KBM-7 (cell line): ENCODE measurements around the gene C19orf44.
"Not testable (repeated sequence)": the region's sequence is repeated elsewhere in the genome, so short reads cannot be mapped to it uniquely, and the experiment has no call there.

Source experiments
- DNase-seq: peaks from one replicate; pipeline ENCODE4 v3.0.0-alpha.2; 2015
- in situ Hi-C: fragments of 300-500 bp; cut with MboI; formaldehyde crosslinking; loops from 2 replicates; pipeline ENCODE4 v1.14.3; 2020; ENCODE audit warnings: low sequenced_read_pairs, low pct_unique_long_range_greater_than_20kb, mixed read lengths

The C19orf44 gene

DNA sequence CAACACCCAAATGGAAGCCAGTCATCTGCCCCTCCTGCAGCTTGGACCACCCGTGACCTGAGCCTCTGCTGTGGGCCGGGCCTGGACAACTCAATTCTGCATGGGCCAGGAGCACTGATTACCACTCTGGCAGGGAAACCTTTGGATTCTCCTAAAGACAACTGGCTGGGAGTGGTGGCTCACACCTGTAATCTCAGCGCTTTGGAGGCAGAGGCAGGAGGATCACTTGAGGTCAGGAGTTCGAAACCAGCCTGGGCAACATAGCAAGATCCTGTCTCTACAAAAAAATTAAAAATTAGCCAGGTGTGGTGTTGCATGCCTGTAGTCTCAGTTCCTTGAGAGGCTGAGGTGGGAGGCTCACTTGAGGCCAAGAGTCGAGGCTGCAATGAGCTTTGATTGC is 31.0 kb upstream of the C19orf44 start:
- in situ Hi-C loops, result no loop called here
- DNase-seq, result no peak

GRCh38 chr19:16466802-16467427 is 29.3 kb upstream of the C19orf44 start:
- in situ Hi-C loops, DNase-seq: not testable (repeated sequence)

DNA sequence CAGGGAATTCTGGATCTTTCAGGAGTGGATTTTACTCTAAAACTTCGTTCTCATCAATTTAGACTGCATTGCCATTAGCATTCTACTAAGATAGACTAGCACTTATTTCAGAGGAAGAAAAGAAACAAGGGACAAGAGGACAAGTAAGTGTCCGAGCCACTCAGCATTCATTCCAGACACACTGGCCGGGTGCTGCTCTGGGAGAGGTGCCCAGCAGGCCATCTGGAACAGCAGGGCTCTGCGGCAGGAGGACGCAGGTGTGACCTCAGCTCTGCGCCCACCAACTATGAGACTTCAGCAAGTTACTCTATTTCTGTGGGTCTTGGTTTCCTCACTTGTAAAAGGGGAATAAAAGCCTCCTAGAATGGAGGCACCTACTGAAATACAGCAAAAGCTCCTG is 28.6 kb upstream of the C19orf44 start:
- in situ Hi-C loops, result no loop called here
- DNase-seq, result no peak

DNA sequence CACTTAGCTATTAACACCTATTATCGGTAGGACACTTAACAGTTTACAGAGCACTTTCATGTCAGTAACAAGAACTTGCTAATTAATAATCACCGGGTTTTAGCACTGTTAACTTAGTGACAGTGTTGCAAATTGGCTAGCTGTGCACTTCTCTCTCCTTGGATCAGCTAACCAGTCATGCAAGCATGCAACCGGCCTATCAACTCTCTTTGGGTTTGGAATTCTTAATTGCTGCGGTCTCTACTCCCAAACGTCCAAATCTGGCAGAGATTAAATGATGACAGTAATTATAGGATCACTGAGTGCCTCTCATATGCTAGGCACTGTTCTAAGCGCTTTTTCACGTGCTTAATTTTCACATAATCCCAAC is 25.7 kb upstream of the C19orf44 start:
- no peak for DNase-seq
- in situ Hi-C loops, result no loop called here

DNA sequence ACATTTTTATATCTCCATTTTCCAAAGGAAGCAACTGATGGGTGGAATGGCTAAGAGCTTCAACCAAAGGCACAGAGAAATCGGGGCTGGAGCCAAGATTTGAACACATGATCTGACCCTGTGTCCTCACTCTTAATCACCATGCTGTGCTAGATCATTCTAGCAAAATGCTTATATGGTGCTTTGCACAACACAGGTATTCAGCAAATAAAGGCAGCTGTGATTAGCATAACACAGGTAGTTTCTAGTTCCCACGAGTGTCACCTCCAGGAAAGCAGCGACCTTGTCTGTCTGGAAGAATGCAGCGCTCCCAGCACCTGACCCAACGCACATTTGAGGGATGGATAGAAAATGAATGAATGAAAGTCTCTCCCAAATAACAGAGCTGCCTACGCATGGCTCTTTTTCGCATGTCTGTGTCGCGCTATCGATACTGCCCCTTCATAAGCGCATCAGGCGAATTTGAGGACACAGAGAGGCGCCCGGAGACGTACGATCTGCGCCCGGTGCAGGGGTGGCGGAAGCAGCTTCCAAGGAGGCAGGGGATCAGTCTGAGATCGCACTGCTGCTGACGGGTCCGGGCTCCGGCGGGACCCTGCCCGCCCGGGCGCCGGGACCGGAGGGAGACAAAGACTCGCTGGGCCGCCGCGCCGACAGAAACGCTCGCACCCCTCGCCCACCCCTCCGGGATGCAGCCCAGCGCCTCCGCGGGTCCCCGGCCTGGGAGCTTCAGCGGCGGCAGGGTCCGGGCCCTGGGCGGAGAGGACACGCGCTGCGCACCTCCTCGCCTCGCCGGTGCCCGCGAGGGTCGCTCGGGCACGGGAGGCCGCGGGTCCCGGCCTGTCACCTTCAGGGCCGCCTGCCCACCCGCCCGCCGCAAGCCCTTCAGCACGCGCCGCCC is 25.0 kb upstream of the C19orf44 start:
- no peak for DNase-seq
- in situ Hi-C loops, result no loop called here

- DNase-seq, in situ Hi-C loops: not testable (repeated sequence)
Measured at GRCh38 chr19:16472559-16472899, 23.7 kb upstream of the C19orf44 start.

DNA sequence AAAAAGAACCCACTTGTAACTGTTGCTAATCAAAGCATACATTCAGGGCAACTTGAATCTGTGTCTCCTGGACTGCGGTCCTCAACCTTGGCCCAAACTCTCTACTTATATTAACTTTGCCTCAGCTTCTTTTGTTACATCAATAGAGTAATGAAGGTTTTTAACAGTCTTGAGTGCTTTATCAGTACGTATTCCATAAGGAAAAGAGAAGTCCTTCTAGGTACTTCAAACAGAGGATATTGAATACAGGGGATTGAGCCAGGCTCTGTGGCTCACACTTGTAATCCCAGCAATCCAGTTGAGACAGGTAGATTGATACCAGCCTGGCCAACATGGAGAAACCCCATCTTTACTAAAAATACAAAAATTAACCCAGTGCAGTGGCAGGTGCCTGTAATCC is 23.2 kb upstream of the C19orf44 start:
- no peak for DNase-seq
- in situ Hi-C loops, result no loop called here

DNA sequence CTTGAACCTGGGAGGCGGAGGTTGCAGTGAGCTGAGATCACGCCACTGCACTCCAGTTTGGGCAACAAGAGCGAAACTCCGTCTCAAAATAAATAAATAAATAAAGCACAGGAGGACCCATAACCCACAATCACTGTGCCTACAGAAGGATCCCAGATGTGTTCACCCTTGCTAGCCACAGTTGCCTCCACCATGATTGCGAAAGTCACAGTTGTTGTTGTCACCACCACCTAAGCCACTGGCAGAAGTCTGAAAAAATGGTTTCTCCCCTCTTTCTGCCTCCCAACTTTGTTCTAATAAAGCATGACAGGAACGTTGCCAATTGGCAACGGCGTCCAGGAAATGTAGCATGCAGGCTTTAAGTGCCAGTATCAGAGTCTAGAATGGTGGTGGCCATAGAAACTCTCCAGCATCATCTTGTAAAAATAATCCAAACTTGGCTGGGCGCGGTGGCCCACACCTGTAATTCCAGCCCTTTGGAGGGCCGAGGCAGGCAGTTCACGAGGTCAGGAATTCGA is 22.3 kb upstream of the C19orf44 start:
- DNase-seq, result no peak
- in situ Hi-C loops, result no loop called here

GRCh38 chr19:16476401-16476800 is 19.8 kb upstream of the C19orf44 start:
- in situ Hi-C loops, result no loop called here
- no peak for DNase-seq

DNA sequence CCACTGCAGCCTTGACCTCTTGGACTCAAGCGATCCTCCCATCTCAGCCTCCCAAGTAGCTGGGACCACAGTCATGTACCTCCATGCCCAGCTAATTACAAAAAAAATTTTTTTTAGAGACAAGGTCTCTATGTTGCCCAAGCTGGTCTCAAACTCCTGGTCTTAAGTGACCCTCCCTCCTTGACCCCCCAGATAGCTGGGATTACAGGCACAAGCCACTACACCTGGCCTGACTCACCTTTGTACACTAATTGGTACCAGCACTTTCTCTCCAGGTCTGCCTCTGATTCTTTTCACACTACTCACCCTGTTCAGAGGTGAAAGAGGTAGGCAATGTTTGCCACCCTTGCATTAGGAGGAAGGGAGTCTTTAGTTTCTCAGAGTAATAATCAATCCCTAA is 18.9 kb upstream of the C19orf44 start:
- in situ Hi-C loops, result no loop called here
- DNase-seq, result no peak

GRCh38 chr19:16482745-16483144 is 13.4 kb upstream of the C19orf44 start:
- in situ Hi-C loops, result no loop called here
- DNase-seq, result no peak

GRCh38 chr19:16486476-16486875 is 9.7 kb upstream of the C19orf44 start:
- not testable (repeated sequence) for DNase-seq

DNA sequence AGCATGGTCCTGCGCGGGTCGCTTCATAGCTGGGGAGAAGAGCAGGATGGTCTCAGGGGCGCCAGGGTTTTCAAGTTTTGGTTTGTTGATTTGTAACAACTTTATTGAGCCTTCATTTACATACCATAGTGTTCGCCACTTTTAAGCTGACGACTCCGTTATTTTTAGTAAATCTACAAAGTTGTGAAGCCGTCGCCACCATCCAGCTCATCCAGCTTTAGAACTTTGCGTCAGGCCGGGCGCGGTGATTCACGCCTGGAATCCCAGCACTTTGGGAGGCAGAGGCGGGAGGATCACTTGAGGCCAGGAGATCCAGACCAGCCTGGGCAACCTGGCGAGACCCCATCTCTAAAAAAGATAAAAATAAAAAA is 404 bp downstream of the C19orf44 start:
- in situ Hi-C loops, result no loop called here
- no peak for DNase-seq

More at GRCh38 chr19:16486476-16486875, 9.7 kb upstream of the C19orf44 start:
- in situ Hi-C loops, result not testable (repeated sequence)

GRCh38 chr19:16497042-16497441 is 848 bp downstream of the C19orf44 start:
- in situ Hi-C loops, result no loop called here

GRCh38 chr19:16497837-16498236 is 1.6 kb downstream of the C19orf44 start:
- in situ Hi-C loops, result no loop called here
- DNase-seq, result no peak

More at GRCh38 chr19:16497042-16497441, 848 bp downstream of the C19orf44 start:
- no peak for DNase-seq

- in situ Hi-C loops, result no loop called here
- no peak for DNase-seq
Measured at GRCh38 chr19:16504271-16504670, 8.1 kb downstream of the C19orf44 start.

DNA sequence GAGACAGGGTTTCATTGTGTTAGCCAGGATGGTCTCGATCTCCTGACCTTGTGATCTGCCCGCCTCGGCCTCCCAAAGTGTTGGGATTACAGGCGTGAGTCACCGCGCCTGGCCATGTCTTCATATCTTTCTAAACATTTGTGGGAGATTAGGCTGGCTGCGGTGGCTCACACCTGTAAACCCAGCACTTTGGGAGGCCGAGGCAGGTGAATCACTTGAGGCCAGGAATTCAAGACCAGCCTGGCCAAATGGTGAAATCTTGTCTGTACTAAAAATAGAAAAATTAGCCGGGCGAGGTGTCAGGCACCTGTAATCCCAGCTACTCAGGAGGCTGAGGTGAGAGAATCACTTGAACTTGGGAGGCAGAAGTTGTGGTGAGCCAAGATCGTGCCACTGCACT is 10.0 kb downstream of the C19orf44 start:
- DNase-seq, in situ Hi-C loops: not testable (repeated sequence)

DNA sequence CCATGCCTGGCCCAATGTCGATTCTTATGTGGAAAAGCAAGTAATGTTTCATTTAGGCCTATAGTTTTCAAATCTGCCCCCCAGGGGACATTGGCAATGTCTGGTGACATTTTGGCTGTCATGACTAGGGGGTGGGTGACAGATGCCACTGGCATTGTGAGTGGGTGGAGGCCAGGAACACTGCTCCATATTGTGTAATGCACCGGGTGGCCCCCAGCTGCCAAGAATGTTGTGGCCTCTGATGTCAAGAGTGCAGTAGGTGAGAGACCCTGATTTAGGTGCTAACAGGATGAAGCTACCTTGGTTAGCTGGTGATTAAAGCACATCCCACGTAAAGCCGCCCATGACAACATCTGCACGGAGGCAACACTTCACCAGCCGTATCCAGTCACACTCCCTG is 10.8 kb downstream of the C19orf44 start:
- in situ Hi-C loops, result no loop called here

GRCh38 chr19:16508546-16508945 is 12.4 kb downstream of the C19orf44 start:
- in situ Hi-C loops, result no loop called here
- DNase-seq, result no peak

More for the DNA sequence above, 10.8 kb downstream of the C19orf44 start:
- no peak for DNase-seq
